Gastrocnemius medialis (tissue), 4 donors: ENCODE results near the gene EFR3B.

Experiments used
- CTCF ChIP-seq, 5 experiments: fragments of 450-650 bp in 3 of 5; fragments of 200-600 bp in 2 of 5; sonication (generic) in 2 of 5; IDR thresholded peaks in 4 of 5; conservative IDR thresholded peaks in 1 of 5; 1 replicate in 4 of 5; 2 replicates in 1 of 5; pipeline ENCODE4 v1.5.1; 2016 to 2019; ENCODE audit warnings: antibody characterized with exemption in 5 of 5, mild to moderate bottlenecking in 3 of 5, moderate library complexity in 3 of 5
- POLR2A ChIP-seq, 2 donors: fragments of 450-650 bp; IDR thresholded peaks; one replicate each; pipeline ENCODE4 v1.6.1; 2017; ENCODE audit warnings: antibody characterized with exemption in 2 of 2, mild to moderate bottlenecking in 2 of 2, moderate library complexity in 2 of 2

- TF ChIP-seq POLR2A (IDR thresholded peaks at IDR 0.05) = no peak
- no peak for TF ChIP-seq CTCF (IDR thresholded peaks at IDR 0.05 in 4 of 5, conservative IDR thresholded peaks at IDR 0.05 in 1 of 5)
Observed at GRCh38 chr2:25077789-25078169, 35.9 kb downstream of the EFR3B start.
